Esophagus squamous epithelium (tissue), 5 donors: ENCODE data around the gene STK17B. TPM values are rescaled to one million over a fixed set of nuclear protein-coding genes. Genes with fewer than 3 reads are reported as not detected.

ENCODE experiments used
- DNase-seq: peaks from one replicate; lab custom pipeline; 2025; lab: John Stamatoyannopoulos, UW
- H3K27ac ChIP-seq, 4 donors: fragments of 200-600 bp; sonication (generic); one replicate each; pipeline ENCODE4 v1.5.1; 2016 to 2019; ENCODE audit warnings: mild to moderate bottlenecking in 1 of 4
- H3K27me3 ChIP-seq, 4 donors: fragments of 200-600 bp; sonication (generic); 1 replicate in 3 of 4; 2 replicates in 1 of 4; pipeline versions ENCODE4 v1.5.1 to v1.6.0; 2017 to 2021; ENCODE audit warnings: antibody characterized with exemption in 1 of 4
- H3K36me3 ChIP-seq, 3 donors: fragments of 200-600 bp; sonication (generic); one replicate each; pipeline ENCODE4 v1.5.1; 2016 to 2019
- H3K4me1 ChIP-seq, 3 donors: fragments of 200-600 bp; sonication (generic); one replicate each; pipeline ENCODE4 v1.5.1; 2017 to 2019
- H3K4me3 ChIP-seq, 4 donors: fragments of 200-600 bp; sonication (generic); 1 replicate in 3 of 4; 2 replicates in 1 of 4; pipeline ENCODE4 v1.5.1; 2016 to 2019; ENCODE audit warnings: mild to moderate bottlenecking in 2 of 4, moderate library complexity in 1 of 4
- H3K9me3 ChIP-seq, 3 donors: fragments of 200-600 bp; sonication (generic); one replicate each; pipeline ENCODE4 v1.5.1; 2016 to 2019
- CTCF ChIP-seq, 6 experiments: fragments of 450-650 bp in 4 of 6; fragments of 200-600 bp in 2 of 6; sonication (generic) in 2 of 6; IDR thresholded peaks; one replicate each; pipeline ENCODE4 v1.5.1; 2016 to 2019; ENCODE audit warnings: antibody characterized with exemption in 6 of 6, mild to moderate bottlenecking in 4 of 6, moderate library complexity in 4 of 6
- POLR2A ChIP-seq, 4 donors: fragments of 450-650 bp; IDR thresholded peaks; one replicate each; pipeline ENCODE4 v1.6.1; 2017; ENCODE audit warnings: antibody characterized with exemption in 4 of 4, mild to moderate bottlenecking in 4 of 4, moderate library complexity in 3 of 4
- WGBS, 2 donors: methylation state at CpG; one replicate each; pipeline ENCODE4 v1.1.5; 2018; 5-methylcytosine and 5-hydroxymethylcytosine counted together
- intact Hi-C: fragments of 100-400 bp; cut with DNase I; formaldehyde crosslinking; loops from one replicate; pipeline ENCODE4 v1.15.0; 2022
- total RNA-seq, 4 donors: library from RNA; depleted of rRNA; stranded (reverse); fragments of >200 nt; gene quantifications; one replicate each; pipeline ENCODE4 v1.1.0, GENCODE V29; 2016
- donor health status: DM: yes; HTN: yes; CAD: no.

Gene STK17B
- 10 to 100 TPM in 3 of 4 donors, 1 to 10 TPM in 1; 7.9 to 32.2 (median 18.2) TPM for total RNA-seq

GRCh38 chr2:196171248-196171871 lies at the start of gene STK17B:
Gene STK17B, minus strand, starts transcription at chr2:196171578. Its CDS starts 8,195 bp downstream, at chr2:196163383.
- Histone ChIP-seq H3K4me3 (peak within 1 kb of the TSS; percentile 70 to 98 (median 83)), H3K4me1 (peaks cover 6 to 36% (median 8%) of the 10 kb centered on the region in 3 donors), H3K36me3 (no peaks in the 10 kb centered on the region), H3K27me3 (no peaks in the 10 kb centered on the region), H3K27ac (peak within 1 kb of the TSS; percentile 90 to 95 (median 92)), H3K9me3 (no peaks in the 10 kb centered on the region)
- TF ChIP-seq CTCF (IDR thresholded peaks at IDR 0.05) (peak in 2 of 6 experiments; percentile 19 to 20), POLR2A (IDR thresholded peaks at IDR 0.05) (peak in 3 of 4 donors; percentile 87 to 98 (median 93))
- WGBS, 2 donors: 0% methylated on average over 2 of the region's 72 CpGs; no CpG with 5 or more reads in 1 of the 2 donors
- peak; percentile 70 for DNase-seq
- intact Hi-C loops: loop anchor here (5.0 kb wide), 1 partner anchor 91 kb away; no protein-coding TSS in a partner anchor

GRCh38 chr2:196220671-196221070 lies 49.3 kb upstream of the STK17B start:
- TF ChIP-seq POLR2A (IDR thresholded peaks at IDR 0.05) (no peak), CTCF (IDR thresholded peaks at IDR 0.05) (no peak)
- no peak for DNase-seq
- no peak overlapping the region for H3K27ac ChIP-seq
- H3K27me3 ChIP-seq: no peaks in the 10 kb centered on the region
- H3K4me1 ChIP-seq: no peaks in the 10 kb centered on the region
- H3K36me3 ChIP-seq: peaks cover 0 to 22% (median 0%) of the 10 kb centered on the region in 3 donors
- 85 to 91% methylated on average over 4 of the region's 4 CpGs for WGBS, 2 donors
- intact Hi-C loops: no loop called here
- H3K9me3 ChIP-seq: no peaks in the 10 kb centered on the region
- H3K4me3 ChIP-seq: no peak overlapping the region

GRCh38 chr2:196219671-196220070 lies 48.3 kb upstream of the STK17B start:
- intact Hi-C loops: no loop called here
- H3K4me1 ChIP-seq: no peaks in the 10 kb centered on the region
- DNase-seq: no peak
- 70 to 72% methylated on average over 3 of the region's 3 CpGs for WGBS, 2 donors
- TF ChIP-seq CTCF (IDR thresholded peaks at IDR 0.05) (no peak), POLR2A (IDR thresholded peaks at IDR 0.05) (no peak)
- H3K27me3 ChIP-seq: no peaks in the 10 kb centered on the region
- no peak overlapping the region for H3K27ac ChIP-seq
- H3K4me3 ChIP-seq: no peak overlapping the region
- peaks cover 0 to 22% (median 0%) of the 10 kb centered on the region in 3 donors for H3K36me3 ChIP-seq
- H3K9me3 ChIP-seq: no peaks in the 10 kb centered on the region

GRCh38 chr2:196218106-196218505 lies 46.7 kb upstream of the STK17B start:
- WGBS, 2 donors: 88 to 100% methylated on average over 1 of the region's 1 CpG
- intact Hi-C loops: no loop called here
- H3K27me3 ChIP-seq: no peaks in the 10 kb centered on the region
- no peak overlapping the region for H3K4me3 ChIP-seq
- TF ChIP-seq POLR2A (IDR thresholded peaks at IDR 0.05) (no peak), CTCF (IDR thresholded peaks at IDR 0.05) (no peak)
- no peaks in the 10 kb centered on the region for H3K9me3 ChIP-seq
- no peaks in the 10 kb centered on the region for H3K4me1 ChIP-seq
- no peak overlapping the region for H3K27ac ChIP-seq
- H3K36me3 ChIP-seq: peaks cover 0 to 22% (median 0%) of the 10 kb centered on the region in 3 donors
- no peak for DNase-seq

GRCh38 chr2:196217116-196217515 lies 45.7 kb upstream of the STK17B start:
- DNase-seq: no peak
- H3K4me3 ChIP-seq: no peak overlapping the region
- 71 to 84% methylated on average over 4 of the region's 4 CpGs for WGBS, 2 donors
- TF ChIP-seq POLR2A (IDR thresholded peaks at IDR 0.05) (no peak), CTCF (IDR thresholded peaks at IDR 0.05) (no peak)
- peaks cover 0 to 22% (median 0%) of the 10 kb centered on the region in 3 donors for H3K36me3 ChIP-seq
- no peaks in the 10 kb centered on the region for H3K9me3 ChIP-seq
- no peaks in the 10 kb centered on the region for H3K27me3 ChIP-seq
- no peaks in the 10 kb centered on the region for H3K4me1 ChIP-seq
- no peak overlapping the region for H3K27ac ChIP-seq
- intact Hi-C loops: no loop called here
